Measurements from ENCODE around the gene VGF.

GRCh38 chr7:101173752-101174244 lies 8.4 kb upstream of the VGF start:
- TF ChIP-seq CTCF (IDR thresholded peaks at IDR 0.05) (no peak), EZH2phosphoT487 (IDR thresholded peaks at IDR 0.05) (no peak)

Data from neural progenitor cell (in vitro differentiated cells).